Measurements from ENCODE around the gene AMBP. TPM values are rescaled to one million over a fixed set of nuclear protein-coding genes. Genes with fewer than 3 reads are reported as not detected.

The AMBP gene
- total and polyA plus RNA-seq, 2 donors from 2014 or later = 5.3 to 43.5 TPM

- Histone ChIP-seq H3K27ac (ENCODE audit: low read depth in 2 of 2, low read length in 2 of 2) (no peak overlapping the region), H3K9ac (ENCODE audit: low read length in 3 of 3) (no peak overlapping the region), H3K4me3 (ENCODE audit: low read length in 3 of 3) (no peak overlapping the region), H3K9me3 (ENCODE audit: control insufficient read depth in 2 of 3, insufficient read depth in 1 of 3, low read length in 3 of 3) (no peaks in the 10 kb centered on the region), H3K27me3 (ENCODE audit: control insufficient read depth, insufficient read depth, low read length) (no peaks in the 10 kb centered on the region), H3K4me1 (ENCODE audit: control insufficient read depth in 2 of 3, insufficient read depth in 2 of 3, low read depth in 1 of 3, low read length in 3 of 3) (no peaks in the 10 kb centered on the region), H3K36me3 (ENCODE audit: control insufficient read depth in 2 of 3, insufficient read depth in 3 of 3, low read length in 3 of 3) (no peaks in the 10 kb centered on the region)
- TF ChIP-seq CTCF (IDR thresholded peaks at IDR 0.05; ENCODE audit: borderline replicate concordance, extremely low read depth, insufficient read depth) = no peak
- intact Hi-C loops (cut with DNase I) = no loop called here
- DNase-seq (peak in 3 of 5 donors; percentile 40 to 97 (median 45)), FAIRE-seq (no peak)
Observed at GRCh38 chr9:114112778-114113584, 34.9 kb upstream of the AMBP start.

- no peaks in the 10 kb centered on the region for H3K4me1 ChIP-seq (ENCODE audit: control insufficient read depth in 2 of 3, insufficient read depth in 2 of 3, low read depth in 1 of 3, low read length in 3 of 3)
- no peaks in the 10 kb centered on the region for H3K27me3 ChIP-seq (ENCODE audit: control insufficient read depth, insufficient read depth, low read length)
- H3K36me3 ChIP-seq (ENCODE audit: control insufficient read depth in 2 of 3, insufficient read depth in 3 of 3, low read length in 3 of 3) = no peaks in the 10 kb centered on the region
- DNase-seq (no peak), FAIRE-seq (no peak)
- H3K9ac ChIP-seq (ENCODE audit: low read length in 3 of 3) = no peak overlapping the region
- no peak for TF ChIP-seq CTCF (IDR thresholded peaks at IDR 0.05; ENCODE audit: borderline replicate concordance, extremely low read depth, insufficient read depth)
- no peak overlapping the region for H3K4me3 ChIP-seq (ENCODE audit: low read length in 3 of 3)
- intact Hi-C loops (cut with DNase I) = no loop called here
- no peak overlapping the region for H3K27ac ChIP-seq (ENCODE audit: low read depth in 2 of 2, low read length in 2 of 2)
- no peaks in the 10 kb centered on the region for H3K9me3 ChIP-seq (ENCODE audit: control insufficient read depth in 2 of 3, insufficient read depth in 1 of 3, low read length in 3 of 3)
Observed at GRCh38 chr9:114112325-114112724, 34.2 kb upstream of the AMBP start.

GRCh38 chr9:114110180-114110579, 32.1 kb upstream of the AMBP start:
- no peak for FAIRE-seq
- no peak for TF ChIP-seq CTCF (IDR thresholded peaks at IDR 0.05; ENCODE audit: borderline replicate concordance, extremely low read depth, insufficient read depth)

More at GRCh38 chr9:114110180-114110579, 32.1 kb upstream of the AMBP start:
- H3K27ac ChIP-seq (ENCODE audit: low read depth in 2 of 2, low read length in 2 of 2) = no peak overlapping the region
- no peaks in the 10 kb centered on the region for H3K27me3 ChIP-seq (ENCODE audit: control insufficient read depth, insufficient read depth, low read length)
- no peaks in the 10 kb centered on the region for H3K4me1 ChIP-seq (ENCODE audit: control insufficient read depth in 2 of 3, insufficient read depth in 2 of 3, low read depth in 1 of 3, low read length in 3 of 3)
- no peaks in the 10 kb centered on the region for H3K36me3 ChIP-seq (ENCODE audit: control insufficient read depth in 2 of 3, insufficient read depth in 3 of 3, low read length in 3 of 3)
- intact Hi-C loops (cut with DNase I) = no loop called here
- no peaks in the 10 kb centered on the region for H3K9me3 ChIP-seq (ENCODE audit: control insufficient read depth in 2 of 3, insufficient read depth in 1 of 3, low read length in 3 of 3)
- H3K4me3 ChIP-seq (ENCODE audit: low read length in 3 of 3) = no peak overlapping the region
- H3K9ac ChIP-seq (ENCODE audit: low read length in 3 of 3) = no peak overlapping the region
- DNase-seq = peak in 1 of 5 donors; percentile 1

All from kidney (tissue), 14 donors.